Activated CD8-positive, alpha-beta T cell treated with anti-CD3 and anti-CD28 coated beads for 36 hours (primary cell): ENCODE results near the gene GGT6. TPM values are rescaled to one million over a fixed set of nuclear protein-coding genes. Genes with fewer than 3 reads are reported as not detected.

Experiments
- ATAC-seq: fragments of 200-7000 bp; cut with Tn5 transposase; one replicate; pipeline ENCODE4 v1.10.0; 2021; ENCODE audit warnings: mild to moderate bottlenecking, moderate library complexity
- CTCF ChIA-PET: fragments of 350-600 bp; sonication (Branson Sonifier 250); formaldehyde crosslinking; loops from one replicate; lab custom pipeline; 2021; ENCODE audit warnings: antibody characterized with exemption; lab: Charles Lee
- POLR2A ChIA-PET: fragments of 350-600 bp; sonication (Branson Sonifier 250); formaldehyde crosslinking; loops from one replicate; lab custom pipeline; 2021; ENCODE audit warnings: antibody characterized with exemption; lab: Charles Lee
- DNase-seq: peaks from one replicate; pipeline ENCODE4 v3.0.0-alpha.2; 2020
- H3K27ac Mint-ChIP-seq: one replicate; pipeline ENCODE4 v1.8.0; 2021; ENCODE audit warnings: mild to moderate bottlenecking, mixed read lengths
- H3K27me3 Mint-ChIP-seq: one replicate; pipeline ENCODE4 v1.8.0; 2021; ENCODE audit warnings: mixed read lengths
- H3K36me3 Mint-ChIP-seq: one replicate; pipeline ENCODE4 v1.8.0; 2021; ENCODE audit warnings: low read depth, mixed read lengths
- H3K4me1 Mint-ChIP-seq: one replicate; pipeline ENCODE4 v1.8.0; 2021; ENCODE audit warnings: low read depth, mixed read lengths
- H3K4me3 Mint-ChIP-seq: one replicate; pipeline ENCODE4 v1.8.0; 2021; ENCODE audit warnings: mild to moderate bottlenecking, moderate library complexity, mixed read lengths
- H3K9me3 Mint-ChIP-seq: one replicate; pipeline ENCODE4 v1.8.0; 2021; ENCODE audit warnings: mixed read lengths
- CTCF ChIP-seq: fragments of 200-600 bp; IDR thresholded peaks from one replicate; pipeline ENCODE4 v1.8.0; 2022; ENCODE audit warnings: antibody characterized with exemption, mild to moderate bottlenecking
- intact Hi-C: fragments of 100-400 bp; cut with micrococcal nuclease; formaldehyde crosslinking; loops from one replicate; pipeline ENCODE4 v1.10.0; 2022
- total RNA-seq, 2 experiments: library from RNA; stranded (reverse); gene quantifications; one replicate each; pipeline ENCODE4 v1.2.3, GENCODE V29; 2021

GGT6 gene
- total RNA-seq, 2 experiments from 2014 or later, result not detected

GRCh38 chr17:4542003-4542725, 18.2 kb downstream of the GGT6 start:
- ChIA-PET CTCF (no interaction called here), POLR2A (interaction anchor here (2.6 to 5.7 kb wide), 2 partner anchors 9 to 12 kb away, joined by 8 to 45 read pairs; no protein-coding TSS in a partner anchor)
- H3K4me3 Mint-ChIP-seq, result no peak overlapping the region
- H3K27ac Mint-ChIP-seq, result no peak overlapping the region
- no peaks in the 10 kb centered on the region for H3K27me3 Mint-ChIP-seq
- intact Hi-C loops, result no loop called here
- no peaks in the 10 kb centered on the region for H3K4me1 Mint-ChIP-seq
- TF ChIP-seq CTCF, result no peak
- H3K9me3 Mint-ChIP-seq, result no peaks in the 10 kb centered on the region
- H3K36me3 Mint-ChIP-seq, result peaks cover 17% of the 10 kb centered on the region
- ATAC-seq, result no peak
- no peak for DNase-seq

GRCh38 chr17:4541328-4542002, 18.9 kb downstream of the GGT6 start:
- POLR2A ChIA-PET, result interaction anchor here (2.6 to 5.7 kb wide), 2 partner anchors 9 to 13 kb away, joined by 8 to 45 read pairs; no protein-coding TSS in a partner anchor
- TF ChIP-seq CTCF, result no peak
- intact Hi-C loops, result no loop called here

GRCh38 chr17:4540687-4541327, 19.6 kb downstream of the GGT6 start:
- Mint-ChIP-seq H3K36me3 (peaks cover 14% of the 10 kb centered on the region), H3K4me3 (no peak overlapping the region), H3K4me1 (no peaks in the 10 kb centered on the region), H3K27me3 (no peaks in the 10 kb centered on the region), H3K27ac (no peak overlapping the region), H3K9me3 (no peaks in the 10 kb centered on the region)
- ChIA-PET CTCF (no interaction called here), POLR2A (interaction anchor here (2.6 to 5.7 kb wide), 2 partner anchors 10 to 13 kb away, joined by 8 to 45 read pairs; no protein-coding TSS in a partner anchor)
- no peak for DNase-seq
- ATAC-seq, result no peak
- intact Hi-C loops, result no loop called here
- no peak for TF ChIP-seq CTCF

More at GRCh38 chr17:4541328-4542002, 18.9 kb downstream of the GGT6 start:
- Mint-ChIP-seq H3K4me3 (no peak overlapping the region), H3K36me3 (peaks cover 15% of the 10 kb centered on the region), H3K27ac (no peak overlapping the region), H3K9me3 (no peaks in the 10 kb centered on the region), H3K4me1 (no peaks in the 10 kb centered on the region), H3K27me3 (no peaks in the 10 kb centered on the region)
- ATAC-seq (no peak), DNase-seq (no peak)
- CTCF ChIA-PET, result no interaction called here

GRCh38 chr17:4540224-4540651, 20.1 kb downstream of the GGT6 start:
- H3K9me3 Mint-ChIP-seq, result no peaks in the 10 kb centered on the region
- DNase-seq, result no peak
- no peak overlapping the region for H3K4me3 Mint-ChIP-seq
- H3K4me1 Mint-ChIP-seq, result no peaks in the 10 kb centered on the region
- H3K36me3 Mint-ChIP-seq, result peaks cover 14% of the 10 kb centered on the region
- no peak for TF ChIP-seq CTCF
- CTCF ChIA-PET, result no interaction called here
- H3K27me3 Mint-ChIP-seq, result no peaks in the 10 kb centered on the region
- intact Hi-C loops, result no loop called here
- no peak for ATAC-seq
- H3K27ac Mint-ChIP-seq, result no peak overlapping the region
- POLR2A ChIA-PET, result interaction anchor here (5.7 kb wide), 1 partner anchor 10 kb away, joined by 45 read pairs; no protein-coding TSS in a partner anchor
